SH-SY5Y (cell line): ENCODE measurements around the gene SCYGR4.

Experiments used
- GATA2 ChIP-seq: IDR thresholded peaks from 2 replicates; pipeline ENCODE4 v1.6.1; 2011; ENCODE audit warnings: mild to moderate bottlenecking, low read depth, low read length
- GATA3 ChIP-seq: IDR thresholded peaks from 2 replicates; pipeline ENCODE4 v1.6.1; 2011; ENCODE audit warnings: low read depth, mild to moderate bottlenecking, low read length, moderate library complexity

DNA sequence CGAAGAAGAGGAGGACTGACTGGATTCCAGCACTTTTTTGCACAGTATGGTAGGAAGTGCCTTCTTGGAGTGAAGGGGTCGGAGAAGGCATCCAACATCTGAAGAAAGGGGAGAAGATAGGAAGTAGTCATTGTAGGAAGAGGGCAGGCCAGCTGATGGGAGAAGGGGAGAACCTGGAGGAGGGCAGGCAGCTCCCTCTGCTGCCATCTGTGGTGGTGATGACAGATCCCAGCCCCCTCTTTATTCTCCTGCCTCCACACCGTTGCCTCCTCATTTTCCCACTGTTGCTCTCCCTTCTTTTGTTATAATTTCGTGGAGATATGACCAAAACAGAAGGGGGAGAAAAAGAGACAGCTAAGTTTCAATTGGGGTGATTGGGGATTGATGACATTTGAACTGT, 21.5 kb upstream of the SCYGR4 start:
- TF ChIP-seq GATA2, result no peak
- TF ChIP-seq GATA3, result no peak
